M059J (cell line): ENCODE measurements around the gene ZNF503. TPM values are rescaled to one million over a fixed set of nuclear protein-coding genes. Genes with fewer than 3 reads are reported as not detected.

Experiments used
- DNase-seq: peaks from one replicate; pipeline ENCODE4 v3.0.0-alpha.2; 2012; ENCODE audit warnings: low read depth
- total RNA-seq: library from RNA; depleted of rRNA; stranded (reverse); fragments of >200 nt; shearing (Covaris generic); gene quantifications from 2 replicates; pipeline ENCODE4 v1.2.3, GENCODE V29; 2014

Gene ZNF503
- total RNA-seq, 1 experiment from 2014 or later, result 13.8 TPM

DNA sequence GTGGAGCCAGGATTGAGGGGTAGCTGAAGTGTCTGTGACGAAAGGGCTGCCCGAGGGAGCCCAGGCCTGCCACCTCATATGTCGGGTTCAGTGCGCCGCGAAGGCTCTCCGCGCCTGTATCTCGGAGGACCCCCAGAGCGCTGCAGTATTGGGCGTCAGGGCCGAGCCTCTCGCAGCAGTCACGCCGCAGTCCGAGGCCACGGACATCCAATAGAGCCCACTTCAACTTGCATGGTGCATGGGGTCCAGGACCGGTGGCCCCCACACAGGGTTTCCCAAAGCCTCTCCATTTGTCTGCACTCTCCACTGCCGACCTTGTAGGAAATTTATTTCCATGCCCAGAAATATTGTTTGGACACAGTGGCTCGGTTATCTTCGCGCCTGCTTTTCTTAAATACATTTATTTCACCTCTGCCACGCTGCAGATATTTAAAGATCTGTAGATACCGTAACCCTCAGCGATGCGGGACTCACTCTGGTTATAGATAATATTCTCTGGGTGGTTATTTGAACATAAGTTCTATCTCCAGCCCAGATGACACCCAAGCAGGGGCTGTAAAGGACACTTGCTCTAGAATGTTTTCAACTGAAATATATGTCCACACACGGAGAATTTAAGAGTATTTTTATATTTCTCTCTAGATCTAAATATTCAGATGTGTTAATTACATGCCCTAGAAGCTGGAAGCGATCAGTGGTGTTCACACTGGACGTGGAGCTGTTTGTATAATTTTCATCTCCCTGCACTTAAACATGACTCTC lies 5.1 kb upstream of the ZNF503 start:
- no peak for DNase-seq

- no peak for DNase-seq
Measured at GRCh38 chr10:75405598-75406461, 4.3 kb upstream of the ZNF503 start.

DNA sequence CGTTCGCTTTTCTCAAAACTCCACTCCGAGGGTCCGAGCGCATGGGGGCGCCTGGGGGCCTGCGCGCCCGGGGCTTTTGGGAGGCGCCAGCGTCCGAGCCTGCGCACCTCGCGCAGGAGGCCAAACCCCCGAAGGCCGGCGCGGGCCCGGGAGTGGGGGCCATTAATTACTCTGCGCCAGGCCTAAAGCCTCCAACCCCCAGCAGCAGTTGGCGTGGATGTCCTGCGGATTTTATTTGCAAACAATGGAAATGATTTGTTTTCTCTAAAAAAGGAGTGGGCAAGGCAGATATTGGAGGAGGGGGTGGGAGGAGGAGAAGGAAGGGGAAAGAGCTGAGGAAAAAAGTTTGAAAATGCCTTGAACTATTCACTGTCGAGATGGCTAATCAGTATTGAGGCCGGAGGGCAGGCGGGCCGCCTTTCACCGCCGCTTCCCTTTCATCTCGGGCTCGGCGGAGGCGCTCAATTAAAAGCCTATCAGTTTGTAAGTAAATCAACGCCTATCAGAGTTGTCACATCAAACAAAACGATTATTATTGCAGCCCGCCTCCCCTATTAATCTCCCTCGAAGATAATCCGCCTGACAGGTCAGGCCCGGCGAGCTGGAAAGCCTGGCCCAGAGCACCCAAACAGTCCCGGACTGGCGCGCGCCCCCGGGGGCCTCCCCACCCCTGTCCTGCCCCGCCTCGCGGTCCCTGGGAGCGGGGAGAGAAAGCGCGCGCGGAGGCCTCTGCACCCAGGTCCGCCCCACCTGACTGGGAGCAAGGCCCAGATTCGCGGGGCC lies 3.4 kb upstream of the ZNF503 start:
- DNase-seq, result no peak

DNA sequence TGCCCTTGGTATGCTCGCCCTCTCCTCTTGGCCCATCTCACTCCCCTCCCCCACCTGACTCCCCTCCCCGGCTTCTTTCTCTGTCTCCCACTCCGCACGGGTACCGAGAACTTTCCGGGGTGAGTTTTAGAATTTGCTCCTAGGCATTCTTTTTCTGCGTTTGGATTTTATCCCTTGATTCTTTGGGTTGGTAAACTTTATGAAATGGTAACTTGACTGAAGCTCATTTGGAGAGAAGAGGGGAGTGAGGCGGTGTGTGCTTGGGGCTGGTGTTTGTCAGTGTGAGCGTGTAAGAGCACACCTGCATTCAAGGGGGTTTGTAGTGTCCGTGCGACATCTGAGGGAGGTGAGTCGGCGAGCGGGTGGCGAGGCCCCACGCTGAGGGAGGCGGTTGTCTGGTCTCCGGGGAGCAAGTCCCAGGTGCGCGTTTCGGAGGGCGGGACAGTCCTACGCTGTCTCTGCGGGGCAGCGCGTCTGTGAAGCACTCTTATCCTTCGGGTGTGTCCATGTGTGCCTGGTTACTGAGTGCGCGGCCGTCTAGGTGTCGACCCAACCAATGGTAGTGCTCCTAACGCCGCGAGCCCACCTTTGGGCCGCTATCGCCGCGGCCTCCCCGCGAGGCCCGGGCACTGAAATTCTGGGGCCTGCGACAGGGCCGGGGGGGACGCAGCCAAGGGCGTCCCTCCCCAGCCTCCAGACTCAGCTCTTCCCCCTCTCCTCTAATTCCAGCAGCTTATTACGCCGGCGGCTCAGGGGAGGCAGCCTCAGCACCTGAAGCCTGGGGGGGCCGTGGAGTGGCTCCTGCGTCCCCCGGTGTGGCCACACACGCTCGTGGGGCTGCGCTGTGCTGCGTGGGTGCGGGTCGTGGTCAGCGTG lies 2.6 kb upstream of the ZNF503 start:
- DNase-seq, result peak; percentile 55

DNA sequence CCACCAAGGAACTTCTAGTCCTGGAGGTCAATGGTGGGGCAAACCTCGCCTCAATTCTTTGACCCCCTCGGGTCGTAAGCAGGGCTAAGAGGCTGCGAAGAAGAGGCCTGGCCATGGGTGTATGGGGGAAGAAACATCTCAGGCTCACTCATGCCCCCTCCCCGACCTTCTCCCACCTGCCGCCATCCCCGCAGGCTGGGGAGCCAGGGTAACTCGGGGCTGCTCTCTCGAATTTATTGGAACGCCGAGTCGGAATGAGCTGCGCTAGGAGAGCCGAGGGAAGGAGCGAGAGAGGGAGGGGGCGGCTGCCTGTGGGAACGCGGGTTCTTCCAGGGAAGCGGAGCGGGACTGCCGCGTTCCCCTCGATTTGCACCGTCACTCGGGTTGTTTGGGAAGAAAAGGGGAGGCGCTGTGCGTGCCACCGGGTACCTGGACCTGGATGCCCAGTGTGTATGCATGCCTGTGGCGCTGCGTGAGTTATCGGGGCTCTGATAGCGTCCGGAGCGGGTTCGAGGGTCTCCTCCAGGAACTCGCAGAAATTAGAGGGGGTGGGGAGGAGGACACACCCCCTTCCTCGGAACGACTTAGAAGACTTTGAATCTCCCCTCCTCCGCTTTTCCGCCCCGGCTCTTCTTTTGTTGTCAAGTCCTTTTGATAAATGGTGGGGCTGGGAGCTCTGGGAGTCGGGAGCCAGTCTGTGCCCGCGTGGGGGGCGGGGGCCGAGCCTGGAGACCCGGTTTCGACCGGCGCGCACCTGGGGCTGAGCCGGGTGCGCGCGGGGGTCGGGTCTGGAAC lies 1.8 kb upstream of the ZNF503 start:
- DNase-seq, result peak; percentile 67

DNA sequence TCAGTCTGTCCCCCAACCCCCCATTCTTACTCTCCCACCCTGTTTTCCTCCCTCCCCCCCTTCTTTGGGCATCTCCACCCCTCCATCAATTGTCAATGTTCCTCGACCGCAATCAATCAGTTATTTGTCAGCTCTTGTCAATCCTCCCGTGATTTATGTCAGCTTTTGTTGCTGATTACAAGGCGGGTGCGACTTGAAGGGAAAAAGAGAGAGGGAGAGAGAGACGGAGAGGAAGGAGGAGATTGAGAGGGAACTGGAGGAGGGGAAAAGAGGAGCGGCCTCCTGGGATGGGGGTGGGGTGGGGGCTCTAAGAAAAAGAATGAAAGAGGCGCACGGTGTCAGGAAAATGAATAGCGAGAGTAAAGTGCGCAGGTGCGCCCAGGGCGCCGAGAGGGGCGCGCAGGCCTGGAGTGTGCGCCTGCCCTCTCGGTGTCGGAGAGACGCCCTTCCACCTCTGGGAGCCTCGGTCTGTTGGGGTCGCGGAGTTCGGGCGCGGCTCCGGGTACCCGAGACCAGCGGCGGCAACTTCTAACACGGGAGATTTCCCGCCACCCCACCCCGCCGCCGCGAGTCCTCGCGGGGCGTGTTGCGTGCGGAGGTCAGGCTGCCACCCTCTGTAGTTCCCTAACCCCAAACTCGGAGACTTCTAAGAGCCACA lies 1.1 kb upstream of the ZNF503 start:
- peak; percentile 82 for DNase-seq

GRCh38 chr10:75400771-75401568 lies 594 bp downstream of the ZNF503 start:
- peak; percentile 60 for DNase-seq

DNA sequence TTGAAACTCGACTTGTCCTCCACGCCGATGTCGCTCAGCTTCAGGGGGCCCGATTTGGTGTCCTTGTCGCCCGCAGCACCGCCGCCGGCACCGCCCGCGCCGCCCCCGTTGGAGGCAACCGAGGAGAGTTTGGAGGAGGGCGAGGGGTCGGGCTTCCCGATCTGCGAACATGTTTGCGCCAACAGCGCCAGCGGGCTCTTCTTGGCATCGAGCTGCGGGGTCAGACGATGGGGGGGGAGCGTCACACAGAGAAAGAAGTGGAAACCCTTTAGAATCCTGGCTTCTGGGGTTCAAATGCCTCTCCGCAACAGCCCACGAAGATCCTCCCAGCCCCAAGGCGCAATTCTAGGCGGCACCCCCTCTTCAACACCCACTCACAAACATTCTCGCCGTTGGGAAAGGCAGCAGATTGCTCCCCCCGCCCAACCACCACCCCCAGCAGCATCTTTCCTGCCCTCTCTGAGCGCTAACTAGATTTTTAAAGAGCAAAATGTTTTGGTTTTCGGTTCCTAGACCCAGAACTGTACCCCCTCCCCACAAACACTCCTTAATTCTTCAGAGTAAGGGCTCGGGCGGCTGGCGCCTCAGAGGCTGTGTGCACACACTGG lies 1.3 kb downstream of the ZNF503 start:
- DNase-seq, result no peak

GRCh38 chr10:75399461-75400162 lies 2.0 kb downstream of the ZNF503 start:
- peak; percentile 61 for DNase-seq

- DNase-seq, result no peak
Measured at GRCh38 chr10:75398692-75399460, 2.7 kb downstream of the ZNF503 start.

DNA sequence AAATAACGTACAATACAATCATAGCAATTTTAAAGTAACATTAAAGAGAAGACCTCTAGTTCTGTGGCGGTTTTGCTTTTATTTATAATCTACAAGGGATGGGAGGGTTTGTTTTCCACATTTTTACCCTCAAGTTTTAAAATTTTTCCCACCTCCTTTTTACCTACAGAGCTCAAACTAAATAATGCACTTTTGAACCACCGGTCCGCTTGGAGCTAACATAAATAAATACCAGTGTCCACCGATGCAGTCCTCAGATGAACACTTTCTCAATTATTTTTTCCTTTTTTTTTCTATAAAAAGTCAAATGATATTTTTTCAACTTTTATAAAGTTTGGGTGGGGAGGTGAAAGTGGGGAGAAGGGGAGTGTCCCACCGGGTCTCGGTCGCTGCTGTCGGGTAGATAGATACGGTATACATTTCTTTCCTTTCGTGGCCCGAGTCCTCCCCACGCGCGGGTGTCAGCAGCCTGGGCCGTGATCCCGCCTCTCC lies 3.3 kb downstream of the ZNF503 start:
- no peak for DNase-seq

DNA sequence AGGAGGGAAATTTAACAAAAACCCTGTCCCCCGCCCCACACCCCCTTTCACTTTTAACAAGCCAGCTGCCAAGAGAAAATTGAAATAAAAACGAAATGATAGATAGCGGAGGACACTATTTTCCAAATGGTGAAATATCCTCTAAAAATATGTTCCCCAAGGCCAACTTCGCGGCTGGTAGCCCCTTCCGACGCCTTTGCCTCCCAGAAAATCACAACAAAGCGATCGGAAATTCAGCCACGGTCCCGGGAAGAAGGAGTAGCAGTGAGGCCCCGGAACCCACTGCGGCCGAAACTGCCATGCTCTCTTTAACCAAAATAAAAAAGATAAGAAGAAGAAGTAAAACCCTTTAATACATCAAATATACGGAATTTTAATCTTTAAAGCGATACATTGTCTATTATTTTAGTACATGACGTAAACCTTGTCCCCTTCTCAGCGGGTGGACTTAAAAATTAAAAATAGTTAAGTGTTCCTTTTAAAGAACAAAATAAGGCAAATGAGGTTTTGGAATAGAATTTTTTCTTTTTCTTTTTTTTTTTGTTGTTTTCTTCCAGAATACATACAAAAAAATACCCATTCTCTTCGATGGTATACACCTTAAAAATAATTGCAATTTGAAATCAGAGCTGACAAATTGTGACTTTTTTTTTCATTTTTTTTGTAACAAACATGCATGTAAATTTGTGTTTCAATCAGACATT lies 3.9 kb downstream of the ZNF503 start:
- DNase-seq, result no peak

GRCh38 chr10:75396631-75397495 lies 4.7 kb downstream of the ZNF503 start:
- DNase-seq, result no peak

- DNase-seq, result no peak
Measured at GRCh38 chr10:75395932-75396630, 5.5 kb downstream of the ZNF503 start.
